Measurements from ENCODE around the gene OFD1. TPM values are rescaled to one million over a fixed set of nuclear protein-coding genes. Genes with fewer than 3 reads are reported as not detected.

The OFD1 gene
- polyA plus RNA-seq, 2 of the 4 experiments (the other 2 are of a cell fraction): 14.8 to 24.9 TPM

GRCh38 chrX:13786048-13786447, 51.5 kb downstream of the OFD1 start:
- no peak for DNase-seq (ENCODE audit: low read depth in 1 of 2, low spot score in 1 of 2)

DNA sequence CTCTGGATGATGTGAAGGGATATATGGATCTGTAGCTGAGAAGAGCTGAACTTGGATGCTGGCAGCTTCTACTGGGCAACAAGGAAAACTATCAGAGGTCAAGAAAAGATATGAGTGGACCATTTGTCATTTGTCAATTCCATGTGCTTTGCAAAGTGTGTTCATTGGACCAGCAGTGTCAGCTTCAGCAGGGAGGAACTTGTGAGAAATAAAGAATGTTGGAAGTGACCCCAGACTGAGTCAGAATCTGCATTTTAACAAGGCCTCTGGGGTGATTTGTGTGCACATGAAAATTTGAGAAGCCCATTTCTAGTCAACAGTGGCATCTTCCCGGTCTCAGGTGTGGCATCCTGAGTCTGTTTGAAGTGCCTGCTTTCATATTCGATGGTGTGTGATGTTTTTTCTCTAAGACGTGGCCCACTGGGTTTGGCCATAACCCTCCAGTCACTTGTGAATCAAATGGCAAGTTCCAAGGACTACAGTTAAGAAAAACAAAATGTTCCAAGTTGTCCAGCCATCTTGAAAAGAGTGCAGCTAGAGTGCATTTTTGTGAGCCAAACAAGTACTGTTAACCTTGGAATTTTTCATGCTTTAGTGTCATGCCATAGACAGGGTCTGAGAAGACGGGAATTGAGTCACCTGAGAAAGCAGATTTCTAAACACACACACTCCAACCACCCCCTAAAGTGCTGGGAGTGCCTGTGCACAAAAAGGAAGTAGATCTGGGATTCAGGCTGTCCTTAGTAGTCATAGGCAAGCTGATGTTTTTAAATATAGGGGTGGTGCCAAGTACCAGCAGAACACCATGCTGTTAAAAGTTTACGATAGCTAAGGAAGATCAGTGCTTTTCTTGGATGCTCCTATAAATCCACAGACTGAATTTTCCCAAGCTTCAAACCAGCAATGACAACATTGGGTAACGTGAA, 55.9 kb downstream of the OFD1 start:
- TF ChIP-seq, protein P1, sequence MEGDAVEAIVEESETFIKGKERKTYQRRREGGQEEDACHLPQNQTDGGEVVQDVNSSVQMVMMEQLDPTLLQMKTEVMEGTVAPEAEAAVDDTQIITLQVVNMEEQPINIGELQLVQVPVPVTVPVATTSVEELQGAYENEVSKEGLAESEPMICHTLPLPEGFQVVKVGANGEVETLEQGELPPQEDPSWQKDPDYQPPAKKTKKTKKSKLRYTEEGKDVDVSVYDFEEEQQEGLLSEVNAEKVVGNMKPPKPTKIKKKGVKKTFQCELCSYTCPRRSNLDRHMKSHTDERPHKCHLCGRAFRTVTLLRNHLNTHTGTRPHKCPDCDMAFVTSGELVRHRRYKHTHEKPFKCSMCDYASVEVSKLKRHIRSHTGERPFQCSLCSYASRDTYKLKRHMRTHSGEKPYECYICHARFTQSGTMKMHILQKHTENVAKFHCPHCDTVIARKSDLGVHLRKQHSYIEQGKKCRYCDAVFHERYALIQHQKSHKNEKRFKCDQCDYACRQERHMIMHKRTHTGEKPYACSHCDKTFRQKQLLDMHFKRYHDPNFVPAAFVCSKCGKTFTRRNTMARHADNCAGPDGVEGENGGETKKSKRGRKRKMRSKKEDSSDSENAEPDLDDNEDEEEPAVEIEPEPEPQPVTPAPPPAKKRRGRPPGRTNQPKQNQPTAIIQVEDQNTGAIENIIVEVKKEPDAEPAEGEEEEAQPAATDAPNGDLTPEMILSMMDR (IDR thresholded peaks at IDR 0.05): no peak
- no peak for TF ChIP-seq EP300 (IDR thresholded peaks at IDR 0.05)
- TF ChIP-seq NFE2L2 (conservative IDR thresholded peaks at IDR 0.05; ENCODE audit: low read length): no peak
- TF ChIP-seq HOXB5 (CRISPR knock-in tag; IDR thresholded peaks at IDR 0.05): no peak
- no peak for TF ChIP-seq CHD2 (IDR thresholded peaks at IDR 0.05; ENCODE audit: low read length, partially characterized antibody)
- TF ChIP-seq HOXB13 (CRISPR knock-in tag; IDR thresholded peaks at IDR 0.05; ENCODE audit: low read depth): no peak
- no peak for TF ChIP-seq PHF8 (IDR thresholded peaks at IDR 0.05; ENCODE audit: borderline replicate concordance, low read depth)
- no peak for TF ChIP-seq ZNF302 (CRISPR knock-in tag; IDR thresholded peaks at IDR 0.05)
- TF ChIP-seq, protein P2, sequence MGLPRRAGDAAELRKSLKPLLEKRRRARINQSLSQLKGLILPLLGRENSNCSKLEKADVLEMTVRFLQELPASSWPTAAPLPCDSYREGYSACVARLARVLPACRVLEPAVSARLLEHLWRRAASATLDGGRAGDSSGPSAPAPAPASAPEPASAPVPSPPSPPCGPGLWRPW (IDR thresholded peaks at IDR 0.05): no peak
- FAIRE-seq: no peak
- ATAC-seq: no peak
- 36% methylated on average over 6 of the region's 6 CpGs for WGBS (ENCODE audit: missing lambda C conversion rate)
- Histone ChIP-seq H3K4me2 (no peak overlapping the region), H3K4me1 (no peaks in the 10 kb centered on the region), H3K27ac (no peak overlapping the region), H3K4me3 (no peak overlapping the region), H3K9me3 (no peaks in the 10 kb centered on the region)
- ChIA-PET POLR2A (no interaction called here), CTCF (interaction anchor here (0.7 to 1.2 kb wide), 3 partner anchors 242 to 1452 kb away, joined by 3 to 5 read pairs (median 3); no protein-coding TSS in a partner anchor)
- DNase-seq (ENCODE audit: low read depth in 1 of 2, low spot score in 1 of 2): no peak

More at GRCh38 chrX:13786048-13786447, 51.5 kb downstream of the OFD1 start:
- no peaks in the 10 kb centered on the region for H3K9me3 ChIP-seq
- no peak overlapping the region for H3K4me2 ChIP-seq
- POLR2A ChIA-PET: no interaction called here
- no peak overlapping the region for H3K27ac ChIP-seq
- no peak overlapping the region for H3K4me3 ChIP-seq
- no peaks in the 10 kb centered on the region for H3K4me1 ChIP-seq
- TF ChIP-seq BHLHE40 (IDR thresholded peaks at IDR 0.05; ENCODE audit: low read depth, low read length): no peak
- FAIRE-seq: no peak
- WGBS (ENCODE audit: missing lambda C conversion rate): 40% methylated on average over 5 of the region's 8 CpGs
- CTCF ChIA-PET: no interaction called here
- ATAC-seq: no peak

DNA sequence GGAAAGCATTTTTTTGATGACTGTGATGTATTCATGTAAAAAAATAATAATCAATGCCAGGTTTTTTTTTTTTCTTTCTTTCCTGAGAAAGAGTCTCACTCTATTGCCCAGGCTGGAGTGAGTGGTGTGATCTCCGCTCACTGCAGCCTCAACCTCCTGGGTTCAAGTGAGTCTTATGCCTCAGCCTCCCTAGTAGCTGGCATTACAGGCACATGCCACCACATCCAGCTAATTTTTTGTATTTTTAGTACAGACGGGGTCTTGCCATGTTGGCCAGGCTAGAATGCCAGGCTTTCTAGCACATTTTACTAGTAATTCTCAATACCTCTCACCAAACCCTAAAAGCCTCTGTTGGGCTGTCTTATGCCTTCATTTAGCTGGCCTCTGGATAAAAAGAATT, 56.6 kb downstream of the OFD1 start:
- CTCF ChIA-PET: interaction anchor here (0.7 to 1.2 kb wide), 3 partner anchors 241 to 1451 kb away, joined by 3 to 5 read pairs (median 3); no protein-coding TSS in a partner anchor
- H3K4me1 ChIP-seq: no peaks in the 10 kb centered on the region
- DNase-seq (ENCODE audit: low read depth in 1 of 2, low spot score in 1 of 2): no peak
- ATAC-seq: no peak
- H3K9me3 ChIP-seq: no peaks in the 10 kb centered on the region
- no peak overlapping the region for H3K4me3 ChIP-seq
- no peak overlapping the region for H3K4me2 ChIP-seq
- TF ChIP-seq E2F6 (IDR thresholded peaks at IDR 0.05; ENCODE audit: borderline replicate concordance, low read depth): no peak
- TF ChIP-seq, protein P2 (IDR thresholded peaks at IDR 0.05): no peak
- TF ChIP-seq MAFK (IDR thresholded peaks at IDR 0.05; ENCODE audit: partially characterized antibody): no peak
- no peak for TF ChIP-seq FOXS1 (CRISPR knock-in tag; IDR thresholded peaks at IDR 0.05)
- no peak for TF ChIP-seq CBX2 (IDR thresholded peaks at IDR 0.05; ENCODE audit: borderline replicate concordance, low read depth)
- no peak for TF ChIP-seq ZFP36 (IDR thresholded peaks at IDR 0.05; ENCODE audit: borderline replicate concordance, partially characterized antibody)
- TF ChIP-seq CBX8 (IDR thresholded peaks at IDR 0.05): no peak
- TF ChIP-seq, protein P3, sequence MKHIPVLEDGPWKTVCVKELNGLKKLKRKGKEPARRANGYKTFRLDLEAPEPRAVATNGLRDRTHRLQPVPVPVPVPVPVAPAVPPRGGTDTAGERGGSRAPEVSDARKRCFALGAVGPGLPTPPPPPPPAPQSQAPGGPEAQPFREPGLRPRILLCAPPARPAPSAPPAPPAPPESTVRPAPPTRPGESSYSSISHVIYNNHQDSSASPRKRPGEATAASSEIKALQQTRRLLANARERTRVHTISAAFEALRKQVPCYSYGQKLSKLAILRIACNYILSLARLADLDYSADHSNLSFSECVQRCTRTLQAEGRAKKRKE (CRISPR knock-in tag; IDR thresholded peaks at IDR 0.05; ENCODE audit: low read depth): no peak
- TF ChIP-seq ZSCAN20 (CRISPR knock-in tag; IDR thresholded peaks at IDR 0.05): no peak
- TF ChIP-seq REST (IDR thresholded peaks at IDR 0.05): no peak
- TF ChIP-seq NPAS2 (CRISPR knock-in tag; IDR thresholded peaks at IDR 0.05; ENCODE audit: borderline replicate concordance): no peak
- TF ChIP-seq, protein P4, sequence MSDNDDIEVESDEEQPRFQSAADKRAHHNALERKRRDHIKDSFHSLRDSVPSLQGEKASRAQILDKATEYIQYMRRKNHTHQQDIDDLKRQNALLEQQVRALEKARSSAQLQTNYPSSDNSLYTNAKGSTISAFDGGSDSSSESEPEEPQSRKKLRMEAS (IDR thresholded peaks at IDR 0.05): no peak
- TF ChIP-seq RCOR1 (IDR thresholded peaks at IDR 0.05; ENCODE audit: low read depth, low read length): no peak
- TF ChIP-seq USF2 (IDR thresholded peaks at IDR 0.05): no peak
- no peak for TF ChIP-seq CHD2 (IDR thresholded peaks at IDR 0.05; ENCODE audit: low read length, partially characterized antibody)
- POLR2A ChIA-PET: no interaction called here
- 66% methylated on average over 2 of the region's 2 CpGs for WGBS (ENCODE audit: missing lambda C conversion rate)
- no peak overlapping the region for H3K27ac ChIP-seq
- no peak for FAIRE-seq

Measured in A549 (cell line).